ENCODE measurements around the gene PLD1. TPM values are rescaled to one million over a fixed set of nuclear protein-coding genes. Genes with fewer than 3 reads are reported as not detected.

The PLD1 gene
- total RNA-seq, 3 donors from 2014 or later: 0.52 to 1.3 (median 0.66) TPM

GRCh38 chr3:171607452-171607851, 202.8 kb downstream of the PLD1 start:
- Mint-ChIP-seq H3K4me3 (no peak overlapping the region), H3K4me1 (ENCODE audit: low read depth) (no peaks in the 10 kb centered on the region), H3K27me3 (ENCODE audit: low read depth) (peaks cover 2% of the 10 kb centered on the region), H3K36me3 (ENCODE audit: insufficient read depth) (no peaks in the 10 kb centered on the region), H3K9me3 (no peaks in the 10 kb centered on the region)
- DNase-seq (no peak), ATAC-seq (no peak)

GRCh38 chr3:171606151-171606751, 204.0 kb downstream of the PLD1 start:
- DNase-seq: no peak
- Mint-ChIP-seq H3K9me3 (no peaks in the 10 kb centered on the region), H3K4me3 (no peak overlapping the region), H3K36me3 (ENCODE audit: insufficient read depth) (no peaks in the 10 kb centered on the region), H3K27me3 (ENCODE audit: low read depth) (peaks cover 2% of the 10 kb centered on the region), H3K4me1 (ENCODE audit: low read depth) (no peaks in the 10 kb centered on the region)
- ATAC-seq: no peak

GRCh38 chr3:171604370-171604769, 205.9 kb downstream of the PLD1 start:
- Mint-ChIP-seq H3K9me3 (no peaks in the 10 kb centered on the region), H3K4me3 (no peak overlapping the region), H3K27me3 (ENCODE audit: low read depth) (peaks cover 2% of the 10 kb centered on the region), H3K4me1 (ENCODE audit: low read depth) (no peaks in the 10 kb centered on the region), H3K36me3 (ENCODE audit: insufficient read depth) (no peaks in the 10 kb centered on the region)
- DNase-seq (no peak), ATAC-seq (no peak)

GRCh38 chr3:171602072-171602471, 208.2 kb downstream of the PLD1 start:
- Mint-ChIP-seq H3K9me3 (no peaks in the 10 kb centered on the region), H3K27me3 (ENCODE audit: low read depth) (no peaks in the 10 kb centered on the region)

GRCh38 chr3:171600030-171600429, 210.3 kb downstream of the PLD1 start:
- Mint-ChIP-seq H3K36me3 (ENCODE audit: insufficient read depth) (no peaks in the 10 kb centered on the region), H3K9me3 (no peaks in the 10 kb centered on the region), H3K4me1 (ENCODE audit: low read depth) (no peaks in the 10 kb centered on the region), H3K4me3 (no peak overlapping the region), H3K27me3 (ENCODE audit: low read depth) (no peaks in the 10 kb centered on the region)
- DNase-seq: no peak
- ATAC-seq: no peak

More at GRCh38 chr3:171602072-171602471, 208.2 kb downstream of the PLD1 start:
- ATAC-seq (no peak), DNase-seq (no peak)
- Mint-ChIP-seq H3K36me3 (ENCODE audit: insufficient read depth) (no peaks in the 10 kb centered on the region), H3K4me3 (no peak overlapping the region), H3K4me1 (ENCODE audit: low read depth) (no peaks in the 10 kb centered on the region)

- Mint-ChIP-seq H3K36me3 (ENCODE audit: insufficient read depth) (no peaks in the 10 kb centered on the region), H3K9me3 (no peaks in the 10 kb centered on the region), H3K4me1 (ENCODE audit: low read depth) (no peaks in the 10 kb centered on the region), H3K27me3 (ENCODE audit: low read depth) (no peaks in the 10 kb centered on the region), H3K4me3 (no peak overlapping the region)
- ATAC-seq: no peak
- no peak for DNase-seq
Measured at GRCh38 chr3:171598990-171599389, 211.3 kb downstream of the PLD1 start.

- ATAC-seq (no peak), DNase-seq (no peak)
- H3K36me3 Mint-ChIP-seq (ENCODE audit: insufficient read depth): no peaks in the 10 kb centered on the region
- H3K27me3 Mint-ChIP-seq (ENCODE audit: low read depth): no peaks in the 10 kb centered on the region
- no peaks in the 10 kb centered on the region for H3K4me1 Mint-ChIP-seq (ENCODE audit: low read depth)
- no peak overlapping the region for H3K4me3 Mint-ChIP-seq
- no peaks in the 10 kb centered on the region for H3K9me3 Mint-ChIP-seq
Measured at GRCh38 chr3:171592786-171593185, 217.5 kb downstream of the PLD1 start.

- H3K4me3 Mint-ChIP-seq: no peak overlapping the region
- H3K36me3 Mint-ChIP-seq (ENCODE audit: insufficient read depth): no peaks in the 10 kb centered on the region
- H3K4me1 Mint-ChIP-seq (ENCODE audit: low read depth): no peaks in the 10 kb centered on the region
- no peaks in the 10 kb centered on the region for H3K9me3 Mint-ChIP-seq
- no peaks in the 10 kb centered on the region for H3K27me3 Mint-ChIP-seq (ENCODE audit: low read depth)
- DNase-seq (no peak), ATAC-seq (no peak)
Measured at GRCh38 chr3:171591070-171591469, 219.2 kb downstream of the PLD1 start.

- ATAC-seq: no peak
- Mint-ChIP-seq H3K9me3 (no peaks in the 10 kb centered on the region), H3K27me3 (ENCODE audit: low read depth) (no peaks in the 10 kb centered on the region)
Measured at GRCh38 chr3:171586274-171586673, 224.0 kb downstream of the PLD1 start.

GRCh38 chr3:171585039-171585438, 225.2 kb downstream of the PLD1 start:
- Mint-ChIP-seq H3K9me3 (no peaks in the 10 kb centered on the region), H3K4me3 (no peak overlapping the region), H3K36me3 (ENCODE audit: insufficient read depth) (no peaks in the 10 kb centered on the region), H3K4me1 (ENCODE audit: low read depth) (no peaks in the 10 kb centered on the region), H3K27me3 (ENCODE audit: low read depth) (no peaks in the 10 kb centered on the region)
- ATAC-seq (no peak), DNase-seq (no peak)

More at GRCh38 chr3:171586274-171586673, 224.0 kb downstream of the PLD1 start:
- Mint-ChIP-seq H3K4me3 (no peak overlapping the region), H3K4me1 (ENCODE audit: low read depth) (no peaks in the 10 kb centered on the region), H3K36me3 (ENCODE audit: insufficient read depth) (no peaks in the 10 kb centered on the region)
- no peak for DNase-seq

GRCh38 chr3:171584100-171584499, 226.2 kb downstream of the PLD1 start:
- Mint-ChIP-seq H3K27me3 (ENCODE audit: low read depth) (no peaks in the 10 kb centered on the region), H3K4me3 (no peak overlapping the region), H3K4me1 (ENCODE audit: low read depth) (no peaks in the 10 kb centered on the region), H3K9me3 (no peaks in the 10 kb centered on the region), H3K36me3 (ENCODE audit: insufficient read depth) (no peaks in the 10 kb centered on the region)
- no peak for DNase-seq
- ATAC-seq: no peak

GRCh38 chr3:171574556-171575240, 235.6 kb downstream of the PLD1 start:
- no peaks in the 10 kb centered on the region for H3K36me3 Mint-ChIP-seq (ENCODE audit: insufficient read depth)
- DNase-seq: no peak
- no peak overlapping the region for H3K4me3 Mint-ChIP-seq
- peaks cover 17% of the 10 kb centered on the region for H3K27me3 Mint-ChIP-seq (ENCODE audit: low read depth)
- ATAC-seq: no peak
- no peaks in the 10 kb centered on the region for H3K4me1 Mint-ChIP-seq (ENCODE audit: low read depth)
- H3K9me3 Mint-ChIP-seq: no peaks in the 10 kb centered on the region

GRCh38 chr3:171569571-171570132, 240.6 kb downstream of the PLD1 start:
- no peaks in the 10 kb centered on the region for H3K4me1 Mint-ChIP-seq (ENCODE audit: low read depth)
- H3K4me3 Mint-ChIP-seq: no peak overlapping the region
- ATAC-seq (no peak), DNase-seq (no peak)
- no peaks in the 10 kb centered on the region for H3K27me3 Mint-ChIP-seq (ENCODE audit: low read depth)
- no peaks in the 10 kb centered on the region for H3K36me3 Mint-ChIP-seq (ENCODE audit: insufficient read depth)
- no peaks in the 10 kb centered on the region for H3K9me3 Mint-ChIP-seq

- Mint-ChIP-seq H3K9me3 (no peaks in the 10 kb centered on the region), H3K4me3 (no peak overlapping the region), H3K27me3 (ENCODE audit: low read depth) (no peaks in the 10 kb centered on the region), H3K4me1 (ENCODE audit: low read depth) (no peaks in the 10 kb centered on the region), H3K36me3 (ENCODE audit: insufficient read depth) (no peaks in the 10 kb centered on the region)
- no peak for DNase-seq
- no peak for ATAC-seq
Measured at GRCh38 chr3:171568766-171569165, 241.5 kb downstream of the PLD1 start.

- H3K4me1 Mint-ChIP-seq (ENCODE audit: low read depth): peaks cover 6% of the 10 kb centered on the region
- ATAC-seq (peak in 1 of 2 donors; percentile 41), DNase-seq (no peak)
- no peaks in the 10 kb centered on the region for H3K36me3 Mint-ChIP-seq (ENCODE audit: insufficient read depth)
- H3K4me3 Mint-ChIP-seq: no peak overlapping the region
- H3K27me3 Mint-ChIP-seq (ENCODE audit: low read depth): no peaks in the 10 kb centered on the region
- H3K9me3 Mint-ChIP-seq: no peaks in the 10 kb centered on the region
Measured at GRCh38 chr3:171566803-171567422, 243.4 kb downstream of the PLD1 start.

Measured in activated T-cell treated with anti-CD3 and anti-CD28 coated beads, Interleukin-2, amount 50 U/mL, for 4 hours (primary cell).